Tibial nerve (tissue), 4 donors: ENCODE measurements around the gene KRTDAP.

Experiments used
- CTCF ChIP-seq, 5 experiments: fragments of 200-600 bp in 3 of 5; fragments of 450-650 bp in 2 of 5; sonication (generic) in 3 of 5; IDR thresholded peaks; one replicate each; pipeline ENCODE4 v1.5.1; 2016 to 2019; ENCODE audit warnings: antibody characterized with exemption in 5 of 5, mild to moderate bottlenecking in 3 of 5, moderate library complexity in 2 of 5
- EP300 ChIP-seq, 2 donors: sonication (generic); formaldehyde crosslinking; IDR thresholded peaks; one replicate each; pipeline ENCODE4 v1.6.1; 2017; ENCODE audit warnings: antibody characterized with exemption in 2 of 2, mild to moderate bottlenecking in 1 of 2
- POLR2A ChIP-seq, 2 donors: fragments of 450-650 bp; IDR thresholded peaks; one replicate each; pipeline ENCODE4 v1.6.1; 2017; ENCODE audit warnings: antibody characterized with exemption in 2 of 2, mild to moderate bottlenecking in 2 of 2, moderate library complexity in 2 of 2

GRCh38 chr19:35498984-35499527 is 8.8 kb upstream of the KRTDAP start:
- TF ChIP-seq CTCF (IDR thresholded peaks at IDR 0.05): no peak
- no peak for TF ChIP-seq POLR2A (IDR thresholded peaks at IDR 0.05)
- no peak for TF ChIP-seq EP300 (IDR thresholded peaks at IDR 0.05)
